ENCODE results near the gene RPS16. TPM values are rescaled to one million over a fixed set of nuclear protein-coding genes. Genes with fewer than 3 reads are reported as not detected.

Gene RPS16
- total and polyA plus RNA-seq, 9 donors, result 261 to 2,619 (median 2,071) TPM

- Histone ChIP-seq H3K4me1 (ENCODE audit: control insufficient read depth, insufficient read depth, low read length) (peaks cover 48% of the 10 kb centered on the region), H3K27ac (ENCODE audit: low read length) (peak overlapping the region; percentile 100), H3K27me3 (ENCODE audit: control insufficient read depth, insufficient read depth, low read length) (no peaks in the 10 kb centered on the region), H3K36me3 (ENCODE audit: control insufficient read depth, insufficient read depth, low read length) (peaks cover 5% of the 10 kb centered on the region), H3K9me3 (replicated peaks; ENCODE audit: control insufficient read depth, low read depth, low read length) (no peaks in the 10 kb centered on the region), H3K4me3 (ENCODE audit: low read length) (peak overlapping the region; percentile 58)
- WGBS (ENCODE audit: insufficient coverage), result 39% methylated on average over 20 of the region's 25 CpGs
- peak; percentile 62 for DNase-seq
These were observed 34.0 kb downstream of the RPS16 start for GRCh38 chr19:39401549-39402345.

- no peaks in the 10 kb centered on the region for H3K27me3 ChIP-seq (ENCODE audit: control insufficient read depth, insufficient read depth, low read length)
- H3K36me3 ChIP-seq (ENCODE audit: control insufficient read depth, insufficient read depth, low read length), result peaks cover 5% of the 10 kb centered on the region
- peak overlapping the region; percentile 100 for H3K27ac ChIP-seq (ENCODE audit: low read length)
- no peaks in the 10 kb centered on the region for H3K9me3 ChIP-seq (replicated peaks; ENCODE audit: control insufficient read depth, low read depth, low read length)
- DNase-seq, result no peak
- peaks cover 45% of the 10 kb centered on the region for H3K4me1 ChIP-seq (ENCODE audit: control insufficient read depth, insufficient read depth, low read length)
- 78% methylated on average over 4 of the region's 4 CpGs for WGBS (ENCODE audit: insufficient coverage)
- no peak overlapping the region for H3K4me3 ChIP-seq (ENCODE audit: low read length)
These were observed 34.6 kb downstream of the RPS16 start for GRCh38 chr19:39401070-39401548.

- H3K9me3 ChIP-seq (replicated peaks; ENCODE audit: control insufficient read depth, low read depth, low read length), result no peaks in the 10 kb centered on the region
- no peaks in the 10 kb centered on the region for H3K27me3 ChIP-seq (ENCODE audit: control insufficient read depth, insufficient read depth, low read length)
- no peak overlapping the region for H3K4me3 ChIP-seq (ENCODE audit: low read length)
- peaks cover 9% of the 10 kb centered on the region for H3K36me3 ChIP-seq (ENCODE audit: control insufficient read depth, insufficient read depth, low read length)
- no peak overlapping the region for H3K27ac ChIP-seq (ENCODE audit: low read length)
- H3K4me1 ChIP-seq (ENCODE audit: control insufficient read depth, insufficient read depth, low read length), result peaks cover 38% of the 10 kb centered on the region
- 100% methylated on average over 1 of the region's 4 CpGs for WGBS (ENCODE audit: insufficient coverage)
- DNase-seq, result no peak
These were observed 35.7 kb downstream of the RPS16 start for GRCh38 chr19:39400061-39400460.

- no peaks in the 10 kb centered on the region for H3K9me3 ChIP-seq (replicated peaks; ENCODE audit: control insufficient read depth, low read depth, low read length)
- no peak overlapping the region for H3K4me3 ChIP-seq (ENCODE audit: low read length)
- 86% methylated on average over 3 of the region's 4 CpGs for whole genome bisulfite sequencing (ENCODE audit: insufficient coverage)
- H3K4me1 ChIP-seq (ENCODE audit: control insufficient read depth, insufficient read depth, low read length), result peaks cover 38% of the 10 kb centered on the region
- no peak overlapping the region for H3K27ac ChIP-seq (ENCODE audit: low read length)
- peaks cover 12% of the 10 kb centered on the region for H3K36me3 ChIP-seq (ENCODE audit: control insufficient read depth, insufficient read depth, low read length)
- H3K27me3 ChIP-seq (ENCODE audit: control insufficient read depth, insufficient read depth, low read length), result no peaks in the 10 kb centered on the region
- no peak for DNase-seq
These were observed 36.1 kb downstream of the RPS16 start for GRCh38 chr19:39399668-39400050.

GRCh38 chr19:39398297-39398864, 37.4 kb downstream of the RPS16 start:
- WGBS (ENCODE audit: insufficient coverage), result 83% methylated on average over 10 of the region's 11 CpGs
- peak; percentile 79 for DNase-seq

GRCh38 chr19:39397360-39398296, 38.1 kb downstream of the RPS16 start:
- no peaks in the 10 kb centered on the region for H3K27me3 ChIP-seq (ENCODE audit: control insufficient read depth, insufficient read depth, low read length)
- peak overlapping the region; percentile 77 for H3K27ac ChIP-seq (ENCODE audit: low read length)
- peak; percentile 91 for DNase-seq
- peaks cover 22% of the 10 kb centered on the region for H3K4me1 ChIP-seq (ENCODE audit: control insufficient read depth, insufficient read depth, low read length)
- peaks cover 23% of the 10 kb centered on the region for H3K36me3 ChIP-seq (ENCODE audit: control insufficient read depth, insufficient read depth, low read length)
- H3K4me3 ChIP-seq (ENCODE audit: low read length), result no peak overlapping the region
- H3K9me3 ChIP-seq (replicated peaks; ENCODE audit: control insufficient read depth, low read depth, low read length), result no peaks in the 10 kb centered on the region
- WGBS (ENCODE audit: insufficient coverage), result 55% methylated on average over 11 of the region's 17 CpGs

More at GRCh38 chr19:39398297-39398864, 37.4 kb downstream of the RPS16 start:
- H3K27me3 ChIP-seq (ENCODE audit: control insufficient read depth, insufficient read depth, low read length), result no peaks in the 10 kb centered on the region
- H3K4me1 ChIP-seq (ENCODE audit: control insufficient read depth, insufficient read depth, low read length), result peaks cover 30% of the 10 kb centered on the region
- peaks cover 21% of the 10 kb centered on the region for H3K36me3 ChIP-seq (ENCODE audit: control insufficient read depth, insufficient read depth, low read length)
- H3K4me3 ChIP-seq (ENCODE audit: low read length), result no peak overlapping the region
- H3K27ac ChIP-seq (ENCODE audit: low read length), result peak overlapping the region; percentile 77
- no peaks in the 10 kb centered on the region for H3K9me3 ChIP-seq (replicated peaks; ENCODE audit: control insufficient read depth, low read depth, low read length)

GRCh38 chr19:39390751-39391437, 44.9 kb downstream of the RPS16 start, which contains the start of the genes MED29 and PAF1:
MED29 (plus strand) TSS chr19:39391378; CDS start chr19:39391423, 45 bp downstream.
PAF1 (minus strand) TSS chr19:39391106; CDS start chr19:39390864, 242 bp downstream.
- Histone ChIP-seq H3K4me1 (ENCODE audit: control insufficient read depth, insufficient read depth, low read length) (peaks cover 15% of the 10 kb centered on the region), H3K9me3 (replicated peaks; ENCODE audit: control insufficient read depth, low read depth, low read length) (no peaks in the 10 kb centered on the region), H3K4me3 (ENCODE audit: low read length) (peak within 1 kb of the TSS; percentile 99), H3K27me3 (ENCODE audit: control insufficient read depth, insufficient read depth, low read length) (no peaks in the 10 kb centered on the region), H3K27ac (ENCODE audit: low read length) (peak within 1 kb of the TSS; percentile 98), H3K36me3 (ENCODE audit: control insufficient read depth, insufficient read depth, low read length) (peaks cover 57% of the 10 kb centered on the region)
- under 1% methylated on average over 50 of the region's 60 CpGs for WGBS (ENCODE audit: insufficient coverage)
- DNase-seq, result peak; percentile 100

GRCh38 chr19:39390451-39390750, 45.3 kb downstream of the RPS16 start:
- Histone ChIP-seq H3K27ac (ENCODE audit: low read length) (peak overlapping the region; percentile 98), H3K36me3 (ENCODE audit: control insufficient read depth, insufficient read depth, low read length) (peaks cover 61% of the 10 kb centered on the region), H3K4me1 (ENCODE audit: control insufficient read depth, insufficient read depth, low read length) (peaks cover 15% of the 10 kb centered on the region), H3K4me3 (ENCODE audit: low read length) (peak overlapping the region; percentile 91), H3K27me3 (ENCODE audit: control insufficient read depth, insufficient read depth, low read length) (no peaks in the 10 kb centered on the region), H3K9me3 (replicated peaks; ENCODE audit: control insufficient read depth, low read depth, low read length) (no peaks in the 10 kb centered on the region)
- no peak for DNase-seq
- WGBS (ENCODE audit: insufficient coverage), result 0% methylated on average over 5 of the region's 10 CpGs

GRCh38 chr19:39389631-39390414, 45.9 kb downstream of the RPS16 start:
- Histone ChIP-seq H3K36me3 (ENCODE audit: control insufficient read depth, insufficient read depth, low read length) (peaks cover 61% of the 10 kb centered on the region), H3K4me1 (ENCODE audit: control insufficient read depth, insufficient read depth, low read length) (peaks cover 15% of the 10 kb centered on the region), H3K27me3 (ENCODE audit: control insufficient read depth, insufficient read depth, low read length) (no peaks in the 10 kb centered on the region), H3K9me3 (replicated peaks; ENCODE audit: control insufficient read depth, low read depth, low read length) (no peaks in the 10 kb centered on the region), H3K4me3 (ENCODE audit: low read length) (peak overlapping the region; percentile 91), H3K27ac (ENCODE audit: low read length) (peak overlapping the region; percentile 98)
- WGBS (ENCODE audit: insufficient coverage), result 73% methylated on average over 7 of the region's 13 CpGs
- DNase-seq, result no peak
